HG02798 (cell line): ENCODE results near the gene NDUFAF2.
A peak's percentile ranks its signal among the peaks of the same experiment; 100 is the strongest.
"Not testable (repeated sequence)": the region's sequence is repeated elsewhere in the genome, so short reads cannot be mapped to it uniquely, and the experiment has no call there.

Experiments
- ATAC-seq: cut with Tn5 transposase; IDR thresholded peaks from one replicate; pipeline ENCODE4 v1.9.1; 2021; ENCODE audit warnings: mild to moderate bottlenecking; ENCODE audit not compliant: unreplicated experiment, poor library complexity

The NDUFAF2 gene, protein sequence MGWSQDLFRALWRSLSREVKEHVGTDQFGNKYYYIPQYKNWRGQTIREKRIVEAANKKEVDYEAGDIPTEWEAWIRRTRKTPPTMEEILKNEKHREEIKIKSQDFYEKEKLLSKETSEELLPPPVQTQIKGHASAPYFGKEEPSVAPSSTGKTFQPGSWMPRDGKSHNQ

DNA sequence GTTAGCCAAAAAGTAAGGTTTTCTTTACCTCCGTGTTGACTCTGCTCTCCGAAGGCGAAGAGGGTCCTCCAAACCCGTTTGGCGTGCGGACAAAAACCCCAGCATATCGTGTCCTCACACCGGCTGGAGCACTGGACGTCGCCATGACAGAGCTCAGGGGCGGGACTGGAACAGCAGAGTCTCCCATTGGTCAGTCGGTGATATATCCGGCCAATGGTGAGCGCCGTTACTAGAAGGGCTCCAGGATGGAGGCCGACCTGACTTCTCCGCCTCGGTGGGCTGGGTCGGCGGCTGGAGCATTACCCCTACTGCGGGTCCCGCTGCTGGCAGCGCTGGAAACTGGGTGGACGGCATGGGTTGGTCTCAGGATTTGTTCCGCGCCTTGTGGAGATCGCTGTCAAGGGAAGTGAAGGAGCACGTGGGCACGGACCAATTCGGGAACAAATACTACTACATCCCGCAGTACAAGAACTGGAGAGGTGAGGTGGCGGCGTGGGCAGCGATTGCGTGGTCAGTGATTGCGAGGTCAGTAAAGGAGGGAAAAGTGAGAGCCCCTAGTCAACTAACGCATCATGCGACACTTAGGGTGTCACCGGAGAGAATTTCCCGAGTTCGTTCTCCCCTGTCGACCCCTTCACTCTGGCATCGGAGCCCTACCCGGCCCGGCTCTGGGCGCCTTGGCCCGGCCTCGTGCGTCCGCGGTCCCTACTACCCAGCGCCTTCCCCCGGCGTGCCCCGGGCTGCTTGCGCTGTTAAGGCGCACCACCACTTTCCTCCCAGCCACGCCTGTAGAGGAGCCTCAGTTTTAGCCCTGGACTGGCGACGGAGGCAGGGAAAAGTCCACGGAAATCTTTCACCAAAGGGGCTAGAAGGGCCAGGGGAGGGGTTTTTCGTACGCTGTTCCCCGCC lies at the start of gene NDUFAF2, which contains the start of gene ERCC8:
NDUFAF2 (plus strand) TSS at position 302 of the 909 bp plus-strand sequence; CDS start at position 353, 51 bp downstream.
ERCC8 (minus strand) TSS at position 167 of the 909 bp plus-strand sequence; CDS start at position 105, 62 bp downstream.
- peak; percentile 100 for ATAC-seq

- ATAC-seq, result no peak
Measured at GRCh38 chr5:60896991-60897390, 48.0 kb upstream of the NDUFAF2 start.

GRCh38 chr5:60903356-60903755 lies 41.6 kb upstream of the NDUFAF2 start:
- ATAC-seq, result no peak

DNA sequence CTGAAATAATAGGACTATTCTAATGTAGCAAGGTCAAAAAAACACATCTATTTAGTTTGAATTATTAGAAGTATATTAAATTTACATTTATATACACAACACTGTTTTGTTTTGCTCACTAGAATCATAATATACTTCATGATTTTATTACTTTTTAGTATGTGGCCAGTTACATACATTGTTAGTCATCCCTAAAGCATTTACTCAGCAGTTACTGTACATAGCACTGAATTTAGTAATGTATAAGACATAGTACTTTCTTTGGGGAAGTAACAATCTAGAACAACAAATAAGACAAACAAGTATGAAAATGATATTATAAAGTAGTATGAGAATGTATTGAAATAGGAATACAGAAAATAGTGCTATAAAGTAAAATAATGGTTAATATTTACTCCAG lies 28.4 kb upstream of the NDUFAF2 start:
- ATAC-seq, result no peak

- ATAC-seq, result no peak
Measured at GRCh38 chr5:60918466-60918865, 26.5 kb upstream of the NDUFAF2 start.

DNA sequence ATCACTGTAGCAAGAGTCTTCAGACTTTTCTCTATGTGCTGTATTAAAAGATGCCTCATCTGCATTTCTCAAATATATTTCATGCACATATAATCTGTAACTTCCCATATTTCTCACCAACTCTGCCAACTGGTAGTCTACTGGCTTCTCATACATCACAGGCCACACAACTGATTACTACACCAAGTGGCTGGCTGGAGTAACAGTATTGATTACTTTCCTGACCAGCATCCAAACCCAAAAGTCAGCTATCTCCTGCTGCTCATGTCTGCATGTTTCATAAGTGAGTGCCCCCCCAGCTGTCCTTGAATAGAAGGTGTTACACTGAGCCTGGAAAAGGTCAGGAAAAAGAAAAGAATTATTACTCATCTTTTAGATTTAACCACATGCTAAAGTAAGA lies 17.6 kb upstream of the NDUFAF2 start:
- no peak for ATAC-seq

- no peak for ATAC-seq
Measured at GRCh38 chr5:60929024-60929423, 16.0 kb upstream of the NDUFAF2 start.

GRCh38 chr5:60943624-60944023 lies 1.4 kb upstream of the NDUFAF2 start:
- no peak for ATAC-seq

DNA sequence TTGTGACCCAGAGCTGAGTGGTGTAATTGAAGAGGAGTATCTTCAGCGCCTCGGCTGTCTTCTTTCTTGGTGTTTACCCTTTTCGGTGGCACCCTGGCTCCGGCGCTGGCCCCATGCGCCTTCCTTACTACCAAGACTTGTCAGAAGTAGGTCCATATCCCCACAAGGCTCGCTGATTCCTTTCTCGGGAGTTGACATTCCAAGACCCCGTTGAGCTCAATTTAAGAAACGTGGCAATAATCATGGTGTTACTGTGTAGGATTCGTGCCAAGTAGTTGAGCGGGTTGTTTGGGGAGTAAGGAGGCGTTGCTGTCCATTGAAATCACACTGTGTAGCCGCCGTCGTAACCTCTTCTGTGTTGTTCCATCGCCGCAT lies 795 bp downstream of the NDUFAF2 start:
- peak; percentile 8 for ATAC-seq

GRCh38 chr5:60948738-60949137 lies 3.7 kb downstream of the NDUFAF2 start:
- ATAC-seq, result no peak

DNA sequence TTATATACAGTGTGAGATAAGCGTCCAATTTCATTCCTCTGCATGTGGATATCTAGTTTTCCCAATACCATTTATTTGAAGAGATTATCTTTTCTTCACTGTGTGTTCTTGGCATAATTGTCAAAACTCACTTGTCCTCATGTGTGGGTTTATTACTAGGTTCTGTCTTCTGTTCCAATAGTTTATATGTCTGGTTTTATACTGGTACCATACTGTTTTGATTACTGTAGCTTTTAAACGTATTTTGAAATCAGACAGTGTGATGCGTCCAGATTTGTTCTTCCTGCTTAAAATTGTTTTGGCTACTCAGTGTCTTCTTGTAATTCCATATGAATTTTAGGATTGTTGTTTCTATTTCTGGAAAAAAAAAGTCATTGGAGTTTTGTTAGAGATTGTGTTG lies 10.2 kb downstream of the NDUFAF2 start:
- ATAC-seq, result no peak

DNA sequence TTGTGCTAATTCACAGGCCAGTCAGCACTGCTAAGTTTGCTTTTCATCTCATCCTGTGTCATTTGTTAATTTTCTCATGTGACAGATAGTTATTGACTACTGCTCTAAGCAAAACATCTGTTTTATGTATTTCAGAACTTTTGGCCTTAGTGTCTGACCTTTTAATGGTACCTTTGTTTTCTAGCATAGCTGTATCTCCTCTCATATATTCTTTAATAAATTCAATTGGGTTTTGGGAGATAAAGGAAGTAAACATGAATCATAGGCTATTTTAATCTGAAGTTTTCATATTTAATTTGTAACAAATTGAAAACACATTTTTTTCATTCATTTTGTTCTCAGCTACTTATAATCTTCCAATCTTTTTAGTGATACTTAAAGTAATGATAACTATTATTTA lies 13.1 kb downstream of the NDUFAF2 start:
- no peak for ATAC-seq

DNA sequence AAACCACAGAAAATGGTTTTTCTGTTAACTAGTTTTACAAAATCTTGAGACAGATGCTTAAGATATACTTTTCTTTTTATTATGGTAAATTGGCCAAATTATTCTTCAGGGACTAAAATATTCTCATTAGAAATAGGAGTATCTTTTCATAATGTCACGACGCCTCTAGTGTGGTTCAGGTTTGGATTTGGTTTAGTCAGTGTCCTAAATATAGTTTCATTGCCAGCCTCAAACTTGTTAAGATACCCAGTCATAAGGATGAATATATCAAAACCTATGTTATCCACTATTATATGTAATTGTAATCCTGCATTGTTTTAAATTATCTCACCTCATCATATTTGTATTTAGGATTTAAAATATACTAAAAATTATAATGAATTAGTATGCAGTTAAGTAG lies 13.7 kb downstream of the NDUFAF2 start:
- ATAC-seq, result no peak

- no peak for ATAC-seq
Measured at GRCh38 chr5:60959156-60959555, 14.2 kb downstream of the NDUFAF2 start.

DNA sequence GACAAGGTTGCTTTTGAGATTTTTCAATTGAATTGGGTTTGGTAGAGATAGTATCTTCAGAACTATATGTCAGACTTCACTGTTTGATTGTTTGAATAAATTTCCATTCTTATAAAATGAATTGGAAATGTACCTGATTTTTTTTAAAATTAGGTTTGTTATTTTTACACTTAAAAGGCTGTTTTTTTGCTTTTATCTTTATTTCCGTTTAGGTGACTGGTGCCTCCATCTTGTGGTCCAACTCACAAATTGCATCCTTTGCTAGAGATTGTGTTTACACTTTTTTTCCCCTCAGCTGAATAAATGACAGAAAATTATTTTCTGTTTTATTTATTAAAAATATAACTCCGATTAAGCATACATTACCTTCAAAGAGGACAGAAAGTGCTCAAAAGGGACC lies 15.6 kb downstream of the NDUFAF2 start:
- ATAC-seq, result no peak

DNA sequence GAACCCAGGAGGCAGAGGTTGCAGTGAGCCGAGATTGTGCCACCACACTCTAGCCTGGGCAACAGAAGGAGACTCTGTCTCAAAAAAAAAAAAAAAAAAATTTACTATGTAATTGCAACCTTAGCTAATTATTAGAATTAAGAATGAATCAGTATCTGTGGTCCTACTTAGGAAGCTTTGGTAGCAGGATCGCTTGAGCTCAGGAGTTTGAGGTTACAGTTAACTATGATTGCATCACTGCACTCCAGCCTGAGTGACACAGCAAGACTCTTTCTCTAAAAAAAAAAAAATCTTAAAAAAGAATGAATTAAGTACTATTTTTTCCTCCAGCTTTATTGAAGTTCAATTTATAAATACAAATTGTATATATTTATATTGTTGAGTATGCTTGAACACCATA lies 16.7 kb downstream of the NDUFAF2 start:
- no peak for ATAC-seq

GRCh38 chr5:60972231-60972630 lies 27.2 kb downstream of the NDUFAF2 start:
- no peak for ATAC-seq

- no peak for ATAC-seq
Measured at GRCh38 chr5:60977956-60978737, 33.1 kb downstream of the NDUFAF2 start.

GRCh38 chr5:60978968-60979367 lies 34.0 kb downstream of the NDUFAF2 start:
- ATAC-seq, result no peak

GRCh38 chr5:60980511-60980910 lies 35.5 kb downstream of the NDUFAF2 start:
- ATAC-seq, result no peak

DNA sequence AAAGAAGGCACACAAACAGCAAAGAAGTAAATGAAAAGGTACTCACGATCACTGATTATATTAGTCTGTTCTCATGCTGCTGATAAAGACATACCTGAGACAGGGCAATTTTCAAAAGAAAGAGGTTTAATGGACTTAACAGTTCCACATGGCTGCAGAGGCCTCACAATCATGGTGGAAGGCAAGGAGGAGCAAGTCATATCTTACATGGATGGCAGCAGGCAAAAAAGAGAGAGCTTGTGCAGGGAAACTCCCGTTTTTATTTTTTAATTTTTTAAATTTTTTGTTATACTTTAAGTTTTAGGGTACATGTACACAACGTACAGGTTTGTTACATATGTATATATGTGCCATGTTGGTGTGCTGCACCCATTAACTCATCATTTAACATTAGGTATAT lies 37.1 kb downstream of the NDUFAF2 start:
- ATAC-seq, result not testable (repeated sequence)
